A549 treated with GW870086 at 1 μM for 4 hours (cell line): ENCODE data around the gene DNMT3B. TPM values are rescaled to one million over a fixed set of nuclear protein-coding genes. Genes with fewer than 3 reads are reported as not detected.

Experiments
- total RNA-seq: library from RNA; stranded (reverse); fragments of 200-300 nt; extraction: Qiagen RNA extraction; gene quantifications from 5 replicates; pipeline ENCODE4 v1.2.3, GENCODE V29; 2022; ENCODE audit warnings: low read depth

DNMT3B gene
- total RNA-seq = 3.3 to 5.2 TPM (median 4.2 TPM) in 5 replicates

DNA sequence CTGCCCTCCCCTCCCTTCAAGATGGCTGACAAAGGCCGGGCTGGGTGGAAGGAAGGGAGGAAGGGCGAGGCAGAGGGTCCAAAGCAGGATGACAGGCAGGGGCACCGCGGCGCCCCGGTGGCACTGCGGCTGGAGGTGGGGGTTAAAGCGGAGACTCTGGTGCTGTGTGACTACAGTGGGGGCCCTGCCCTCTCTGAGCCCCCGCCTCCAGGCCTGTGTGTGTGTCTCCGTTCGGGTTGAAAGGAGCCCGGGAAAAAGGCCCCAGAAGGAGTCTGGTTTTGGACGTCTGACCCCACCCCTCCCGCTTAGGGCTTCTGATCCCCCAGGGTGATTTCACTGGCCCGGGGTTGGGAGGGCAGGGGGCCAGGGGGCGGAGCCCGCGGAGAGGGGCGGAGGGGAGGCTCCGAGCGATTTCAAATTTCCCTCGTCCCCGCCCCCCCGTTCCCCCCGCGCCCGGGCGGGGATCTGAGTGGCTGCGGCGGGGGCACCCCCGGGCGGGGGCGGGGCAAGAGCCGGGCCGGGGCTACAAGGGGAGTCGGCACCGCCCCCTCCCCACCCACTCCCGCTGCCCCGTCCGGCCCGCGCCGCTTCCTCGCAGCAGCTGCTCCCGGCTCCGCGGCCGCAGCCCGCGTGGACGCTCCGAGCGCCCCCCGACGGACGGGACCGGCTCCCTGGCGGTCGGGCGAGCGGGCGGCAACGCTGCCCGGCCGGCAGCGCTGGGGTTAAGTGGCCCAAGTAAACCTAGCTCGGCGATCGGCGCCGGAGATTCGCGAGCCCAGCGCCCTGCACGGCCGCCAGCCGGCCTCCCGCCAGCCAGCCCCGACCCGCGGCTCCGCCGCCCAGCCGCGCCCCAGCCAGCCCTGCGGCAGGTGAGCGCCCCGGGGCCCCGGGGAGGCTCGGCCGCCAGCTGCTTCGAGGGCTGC is at the start of gene DNMT3B:
DNMT3B (plus strand) TSS at position 555 of the 923 bp plus-strand sequence. CDS start 17,939 bp downstream, outside the sequence.

DNA sequence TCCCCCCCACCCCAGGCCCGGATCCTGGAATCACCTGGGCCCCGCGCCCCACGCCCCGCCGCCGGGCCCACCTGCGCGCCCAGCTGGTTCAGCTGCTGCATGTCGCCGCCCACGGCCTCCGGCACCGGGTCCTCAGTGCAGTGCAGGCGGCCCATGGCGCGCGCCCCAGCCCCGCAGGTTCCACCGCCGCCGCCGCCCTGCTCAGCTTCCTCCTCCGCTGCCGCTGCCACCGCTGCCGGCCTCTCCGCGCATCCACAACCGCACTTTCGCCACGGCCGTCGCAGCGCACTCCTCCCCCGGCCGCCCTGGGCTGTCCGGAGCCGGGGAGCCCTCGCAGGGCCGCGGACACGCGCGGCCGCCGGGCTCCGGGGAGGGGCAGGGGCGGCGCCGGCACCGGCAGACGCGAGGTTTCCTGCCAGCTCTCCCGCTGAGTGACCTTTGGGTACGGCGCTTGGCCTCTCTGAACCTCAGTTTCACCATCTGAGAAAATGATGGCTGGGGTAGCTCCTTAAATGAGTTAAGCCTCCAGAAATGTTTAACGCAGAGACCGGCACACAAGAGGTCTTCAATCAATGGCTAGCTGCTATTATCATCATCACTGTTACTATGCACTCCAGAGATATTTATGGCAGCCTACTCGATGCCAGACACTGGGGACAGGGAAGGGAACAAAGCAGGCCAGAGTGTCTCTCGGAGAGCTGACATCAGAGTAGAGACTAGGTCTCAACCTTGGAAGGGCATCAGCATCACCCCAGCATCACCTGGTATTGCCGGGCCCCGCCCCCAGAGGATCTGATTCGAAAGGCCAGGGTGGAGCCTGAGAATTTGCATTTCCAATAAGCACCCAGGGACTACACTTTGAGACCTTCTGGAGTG is 18.7 kb upstream of the DNMT3B start, which contains the start of gene COMMD7:
COMMD7 (minus strand) TSS at position 231 of the 876 bp plus-strand sequence; CDS start at position 155, 76 bp downstream.

Other genes with a start within 250 kb of the DNMT3B start
- gene NOL4L, start 177.1 kb upstream of the DNMT3B start, total RNA-seq = 11.0 to 12.9 TPM (median 12.4 TPM) in 5 replicates
- gene C20orf203, start 88.4 kb upstream of the DNMT3B start, total RNA-seq = not detected in 5 replicates
- 57.1 to 65.6 TPM (median 60.6 TPM) in 5 replicates for gene COMMD7, start 18.9 kb upstream of the DNMT3B start, total RNA-seq
- 134 to 153 TPM (median 143 TPM) in 5 replicates for gene MAPRE1, start 57.6 kb downstream of the DNMT3B start, total RNA-seq
- gene EFCAB8, start 96.5 kb downstream of the DNMT3B start, total RNA-seq = not detected in 5 replicates
- gene SUN5, start 242.0 kb downstream of the DNMT3B start, total RNA-seq = not detected in 5 replicates
- not detected in 5 replicates for gene BPIFB2, start 245.3 kb downstream of the DNMT3B start, total RNA-seq